Measurements from ENCODE around the gene RING1. TPM values are rescaled to one million over a fixed set of nuclear protein-coding genes. Genes with fewer than 3 reads are reported as not detected.
A peak's percentile ranks its signal among the peaks of the same experiment; 100 is the strongest.

RING1 gene
- total and polyA plus RNA-seq, 2 experiments from 2014 or later, result 6.4 to 16.0 TPM

- TF ChIP-seq ZNF462 (CRISPR knock-in tag; IDR thresholded peaks at IDR 0.05) (no peak), NANOG (IDR thresholded peaks at IDR 0.05; ENCODE audit: borderline replicate concordance) (no peak), ZNF331 (CRISPR knock-in tag; IDR thresholded peaks at IDR 0.05; ENCODE audit: low read depth) (no peak)
Measured at GRCh38 chr6:33200219-33201146, 7.8 kb upstream of the RING1 start, which contains the start of the genes RXRB and SLC39A7 (continued).

GRCh38 chr6:33201147-33201545 lies 7.2 kb upstream of the RING1 start:
- Histone ChIP-seq H3K27ac (ENCODE audit: low read depth) (peak overlapping the region; percentile 95), H3K27me3 (ENCODE audit: insufficient read depth) (peaks cover 13% of the 10 kb centered on the region), H3K9me2 (ENCODE audit: insufficient read depth) (no peaks in the 10 kb centered on the region), H2AFZ (peak overlapping the region; percentile 98), H3K79me2 (replicated peaks; ENCODE audit: insufficient read depth) (peaks cover 23% of the 10 kb centered on the region), H4K20me1 (replicated peaks; ENCODE audit: insufficient read depth) (peaks cover 25% of the 10 kb centered on the region), H3K4me1 (ENCODE audit: insufficient read depth) (peaks cover 23% of the 10 kb centered on the region), H3F3A (replicated peaks; ENCODE audit: low read depth) (peaks cover 37% of the 10 kb centered on the region), H3K36me3 (ENCODE audit: insufficient read depth) (peaks cover 11% of the 10 kb centered on the region; the same call in 1 of the 2 replicates), H3K4me3 (peak overlapping the region; percentile 93), H3K4me2 (peak overlapping the region; percentile 98)
- Mint-ChIP-seq H3K36me3 (ENCODE audit: low read depth) (peaks cover 31% of the 10 kb centered on the region), H3K4me1 (peaks cover 68% of the 10 kb centered on the region), H3K27me3 (ENCODE audit: insufficient read depth, low read depth, poor library complexity) (peaks cover 28% of the 10 kb centered on the region), H3K4me3 (peak overlapping the region; percentile 100), H3K9me3 (no peaks in the 10 kb centered on the region; the same call in 1 of the 3 replicates), H3K27ac (peak overlapping the region; percentile 99)
- no peak for DNase-seq (ENCODE audit: low spot score)
- ATAC-seq, result no peak
- TF ChIP-seq JUNB (IDR thresholded peaks at IDR 0.05; ENCODE audit: unreplicated experiment) (no peak), ETS1 (IDR thresholded peaks at IDR 0.05) (no peak), CTCF (conservative IDR thresholded peaks at IDR 0.05; ENCODE audit: low read depth in 2 of 2) (no peak), ZNF114 (CRISPR knock-in tag; IDR thresholded peaks at IDR 0.05) (no peak)

All from GM23338 (cell line).